IMR-90 (cell line): ENCODE measurements around the gene SDK1. TPM values are rescaled to one million over a fixed set of nuclear protein-coding genes. Genes with fewer than 3 reads are reported as not detected.

Source experiments
- ATAC-seq: fragments of 200-7000 bp; cut with Tn5 transposase; 2 replicates; pipeline ENCODE4 v1.9.1; 2020; ENCODE audit warnings: low read depth, mild to moderate bottlenecking, moderate library complexity
- BruUV-seq: library from RNA; stranded (reverse); fragments of 400-500 nt; replicated peaks from 2 replicates; lab custom pipeline; 2021; lab: Mats Ljungman, UMichigan
- CTCF ChIA-PET: fragments of 300-600 bp; formaldehyde crosslinking; extraction: SDS; loops from one replicate; lab custom pipeline; 2021; ENCODE audit warnings: antibody characterized with exemption; lab: Yijun Ruan, JAX
- POLR2A ChIA-PET: fragments of 300-600 bp; sonication (Branson Sonifier 250); formaldehyde crosslinking; loops from one replicate; lab custom pipeline; 2022; ENCODE audit warnings: antibody characterized with exemption; ENCODE audit not compliant: unreplicated experiment; lab: Charles Lee
- DNase-seq: peaks from one replicate; pipeline ENCODE4 v3.0.0; 2013
- H2AFZ ChIP-seq: replicated peaks from 2 replicates; pipeline ENCODE3; 2013; ENCODE audit warnings: low read length, mild to moderate bottlenecking; ENCODE audit not compliant: poor library complexity
- H2AK5ac ChIP-seq: 2 replicates; pipeline ENCODE4 v1.6.1; 2013; ENCODE audit warnings: low read depth, low read length, inconsistent platforms
- H2AK9ac ChIP-seq: replicated peaks from 2 replicates; pipeline ENCODE3; 2013; ENCODE audit warnings: mild to moderate bottlenecking, low read depth, low read length, moderate library complexity; ENCODE audit not compliant: poor library complexity
- H2BK120ac ChIP-seq: 2 replicates; pipeline ENCODE4 v1.6.1; 2013; ENCODE audit warnings: low read depth, low read length, inconsistent platforms
- H2BK15ac ChIP-seq: 3 replicates; pipeline ENCODE4 v1.6.1; 2013; ENCODE audit warnings: low read depth, low read length, inconsistent platforms
- H2BK20ac ChIP-seq: 2 replicates; pipeline ENCODE4 v1.6.1; 2013; ENCODE audit warnings: low read depth, mild to moderate bottlenecking, inconsistent platforms, low read length, moderate library complexity
- H2BK5ac ChIP-seq: 2 replicates; pipeline ENCODE4 v1.6.1; 2013; ENCODE audit warnings: mild to moderate bottlenecking, low read depth, low read length, inconsistent platforms; ENCODE audit not compliant: poor library complexity, severe bottlenecking
- H3K14ac ChIP-seq: replicated peaks from 2 replicates; pipeline ENCODE4 v1.6.1; 2013; ENCODE audit warnings: low read depth, low read length, inconsistent platforms
- H3K18ac ChIP-seq: 2 replicates; pipeline ENCODE4 v1.6.1; 2013; ENCODE audit warnings: low read depth, low read length, control low read depth
- H3K23ac ChIP-seq: 2 replicates; pipeline ENCODE4 v1.6.1; 2013; ENCODE audit warnings: low read depth, low read length, inconsistent platforms
- H3K27ac ChIP-seq: 2 replicates; pipeline ENCODE4 v1.5.1; 2013; ENCODE audit warnings: mild to moderate bottlenecking, control low read depth, low read length; ENCODE audit not compliant: insufficient read depth
- H3K27me3 ChIP-seq: 2 replicates; pipeline ENCODE4 v1.6.1; 2013; ENCODE audit warnings: low read length; ENCODE audit not compliant: control insufficient read depth, insufficient read depth
- H3K36me3 ChIP-seq: 2 replicates; pipeline ENCODE4 v1.6.1; 2013; ENCODE audit warnings: low read length, mixed read lengths; ENCODE audit not compliant: control insufficient read depth, insufficient read depth
- H3K4ac ChIP-seq: 2 replicates; pipeline ENCODE4 v1.6.1; 2013; ENCODE audit warnings: low read depth, low read length, inconsistent platforms
- H3K4me1 ChIP-seq: 2 replicates; pipeline ENCODE4 v1.6.1; 2013; ENCODE audit warnings: low read length, mixed read lengths; ENCODE audit not compliant: control insufficient read depth, insufficient read depth
- H3K4me2 ChIP-seq: 2 replicates; pipeline ENCODE4 v1.6.1; 2013; ENCODE audit warnings: low read depth, mild to moderate bottlenecking, control low read depth, low read length, moderate library complexity
- H3K4me3 ChIP-seq: 2 replicates; pipeline ENCODE4 v1.5.1; 2013; ENCODE audit warnings: low read depth, mild to moderate bottlenecking, control low read depth, low read length, moderate library complexity; ENCODE audit not compliant: insufficient read depth
- H3K56ac ChIP-seq: 2 replicates; pipeline ENCODE4 v1.6.1; 2013; ENCODE audit warnings: low read length, inconsistent platforms; ENCODE audit not compliant: insufficient read depth; ENCODE audit errors: extremely low read depth
- H3K79me1 ChIP-seq, 2 experiments: 2 replicates each; pipeline ENCODE4 v1.6.1; 2013; ENCODE audit warnings: low read length in 2 of 2, inconsistent platforms in 1 of 2, low read depth in 1 of 2
- H3K9ac ChIP-seq: 2 replicates; pipeline ENCODE4 v1.6.1; 2013; ENCODE audit warnings: low read depth, low read length, control low read depth
- H3K9me1 ChIP-seq: 2 replicates; pipeline ENCODE4 v1.6.1; 2013; ENCODE audit warnings: low read length, inconsistent platforms; ENCODE audit not compliant: insufficient read depth
- H3K9me3 ChIP-seq: 2 replicates; pipeline ENCODE4 v1.6.1; 2013; ENCODE audit warnings: low read length; ENCODE audit not compliant: control insufficient read depth, insufficient read depth
- H4K20me1 ChIP-seq: 2 replicates; pipeline ENCODE4 v1.6.1; 2013; ENCODE audit warnings: low read length, inconsistent platforms; ENCODE audit not compliant: insufficient read depth
- H4K5ac ChIP-seq: 2 replicates; pipeline ENCODE4 v1.6.1; 2013; ENCODE audit warnings: mild to moderate bottlenecking, low read depth, low read length, control low read depth
- H4K8ac ChIP-seq, 2 experiments: 2 replicates each; pipeline ENCODE4 v1.6.1; 2013; ENCODE audit warnings: low read depth in 2 of 2, low read length in 2 of 2, control low read depth in 1 of 2, inconsistent platforms in 1 of 2
- H4K91ac ChIP-seq: 2 replicates; pipeline ENCODE4 v1.6.1; 2013; ENCODE audit warnings: low read depth, low read length, inconsistent platforms; ENCODE audit not compliant: insufficient read depth
- RAD21 ChIP-seq: IDR thresholded peaks from 2 replicates; pipeline ENCODE4 v1.6.1; 2012; ENCODE audit warnings: low read length, improper control_type of control experiment
- RCOR1 ChIP-seq: IDR thresholded peaks from 2 replicates; pipeline ENCODE4 v1.6.1; 2012; ENCODE audit warnings: mild to moderate bottlenecking, low read length, improper control_type of control experiment; ENCODE audit not compliant: insufficient replicate concordance
- WGBS, 2 experiments: methylation state at CpG; one replicate each; pipeline versions ENCODE4 v1.1.5 to v1.1.7; 2013; ENCODE audit warnings: missing lambda C conversion rate in 2 of 2; ENCODE audit not compliant: insufficient read length in 1 of 2; ENCODE audit errors: extremely low coverage in 2 of 2; 5-methylcytosine and 5-hydroxymethylcytosine counted together
- dilution Hi-C: fragments of 300-500 bp; cut with HindIII; formaldehyde crosslinking; loops from one replicate; pipeline ENCODE4 v1.14.3; 2018; ENCODE audit warnings: low sequenced_read_pairs; ENCODE audit not compliant: unreplicated experiment
- in situ Hi-C: fragments of 300-500 bp; cut with MboI; formaldehyde crosslinking; loops from 3 replicates; pipeline ENCODE4 v1.14.3; 2019; ENCODE audit warnings: low sequenced_read_pairs, inconsistent platforms, mixed read lengths
- intact Hi-C: fragments of 100-400 bp; cut with micrococcal nuclease; formaldehyde crosslinking; loops from 2 replicates; pipeline ENCODE4 v1.10.0; 2022
- polyA plus RNA-seq, 3 experiments: library from polyadenylated mRNA; depleted of rRNA; stranded (reverse); fragments of >200 nt; gene quantifications; 2 replicates each; pipeline ENCODE4 v1.2.3, GENCODE V29; 2012; ENCODE audit warnings: low replicate concordance in 1 of 3
- total RNA-seq: library from RNA; depleted of rRNA; stranded (reverse); fragments of >200 nt; gene quantifications from 2 replicates; pipeline ENCODE4 v1.2.3, GENCODE V29; 2012
- TF ChIP-seq, protein P1 (sequence below): fragments of 150-350 bp; IDR thresholded peaks from 2 replicates; pipeline ENCODE4 v1.6.1; 2016; ENCODE audit warnings: low read depth, mild to moderate bottlenecking, low read length, moderate library complexity, borderline replicate concordance

SDK1 gene
- total and polyA plus RNA-seq, 2 of the 4 experiments (the other 2 are of a cell fraction) = 1.5 to 1.6 TPM

- no peak overlapping the region for H3K23ac ChIP-seq
- BruUV-seq = no TSS peak
- ChIA-PET CTCF (no interaction called here), POLR2A (no interaction called here)
- in situ Hi-C loops = no loop called here
- H3K27ac ChIP-seq = no peak overlapping the region
- H2BK15ac ChIP-seq = no peak overlapping the region
- no peaks in the 10 kb centered on the region for H3K4me1 ChIP-seq
- no peak overlapping the region for H2AK9ac ChIP-seq
- WGBS, 2 experiments = no CpG with 5 or more reads among the region's 2 CpGs
- no peak overlapping the region for H4K91ac ChIP-seq
- H2BK120ac ChIP-seq = no peak overlapping the region
- no peaks in the 10 kb centered on the region for H3K36me3 ChIP-seq
- DNase-seq = no peak
- no peaks in the 10 kb centered on the region for H4K20me1 ChIP-seq
- no peak overlapping the region for H2BK5ac ChIP-seq
- no peaks in the 10 kb centered on the region for H3K79me1 ChIP-seq
- H3K14ac ChIP-seq = no peak overlapping the region
- H3K4me2 ChIP-seq = no peak overlapping the region
- H4K8ac ChIP-seq = no peak overlapping the region
- H3K4me3 ChIP-seq = no peak overlapping the region
- no peaks in the 10 kb centered on the region; the same call in 1 of the 2 replicates for H3K27me3 ChIP-seq
- H3K56ac ChIP-seq = no peak overlapping the region
- H4K5ac ChIP-seq = no peak overlapping the region
- no peak overlapping the region for H2AFZ ChIP-seq
- dilution Hi-C loops = no loop called here
- H2BK20ac ChIP-seq = no peak overlapping the region
- H3K9me1 ChIP-seq = no peaks in the 10 kb centered on the region
- TF ChIP-seq, protein P1, sequence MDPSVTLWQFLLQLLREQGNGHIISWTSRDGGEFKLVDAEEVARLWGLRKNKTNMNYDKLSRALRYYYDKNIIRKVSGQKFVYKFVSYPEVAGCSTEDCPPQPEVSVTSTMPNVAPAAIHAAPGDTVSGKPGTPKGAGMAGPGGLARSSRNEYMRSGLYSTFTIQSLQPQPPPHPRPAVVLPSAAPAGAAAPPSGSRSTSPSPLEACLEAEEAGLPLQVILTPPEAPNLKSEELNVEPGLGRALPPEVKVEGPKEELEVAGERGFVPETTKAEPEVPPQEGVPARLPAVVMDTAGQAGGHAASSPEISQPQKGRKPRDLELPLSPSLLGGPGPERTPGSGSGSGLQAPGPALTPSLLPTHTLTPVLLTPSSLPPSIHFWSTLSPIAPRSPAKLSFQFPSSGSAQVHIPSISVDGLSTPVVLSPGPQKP = no peak
- no peak for TF ChIP-seq RCOR1
- no peak for TF ChIP-seq RAD21
- no peak overlapping the region for H3K4ac ChIP-seq
- ATAC-seq = no peak
- no peak overlapping the region for H3K18ac ChIP-seq
- intact Hi-C loops = no loop called here
- no peaks in the 10 kb centered on the region; the same call in 1 of the 2 replicates for H3K9me3 ChIP-seq
- no peak overlapping the region for H3K9ac ChIP-seq
- no peak overlapping the region for H2AK5ac ChIP-seq
These were observed 248.5 kb downstream of the SDK1 start for GRCh38 chr7:3549601-3550000.
